Fibroblast of skin of right biceps (primary cell): ENCODE measurements around the gene DBN1.

Experiments used
- DNase-seq: peaks from one replicate; pipeline ENCODE4 v3.0.0-alpha.2; 2013

DBN1 gene

DNA sequence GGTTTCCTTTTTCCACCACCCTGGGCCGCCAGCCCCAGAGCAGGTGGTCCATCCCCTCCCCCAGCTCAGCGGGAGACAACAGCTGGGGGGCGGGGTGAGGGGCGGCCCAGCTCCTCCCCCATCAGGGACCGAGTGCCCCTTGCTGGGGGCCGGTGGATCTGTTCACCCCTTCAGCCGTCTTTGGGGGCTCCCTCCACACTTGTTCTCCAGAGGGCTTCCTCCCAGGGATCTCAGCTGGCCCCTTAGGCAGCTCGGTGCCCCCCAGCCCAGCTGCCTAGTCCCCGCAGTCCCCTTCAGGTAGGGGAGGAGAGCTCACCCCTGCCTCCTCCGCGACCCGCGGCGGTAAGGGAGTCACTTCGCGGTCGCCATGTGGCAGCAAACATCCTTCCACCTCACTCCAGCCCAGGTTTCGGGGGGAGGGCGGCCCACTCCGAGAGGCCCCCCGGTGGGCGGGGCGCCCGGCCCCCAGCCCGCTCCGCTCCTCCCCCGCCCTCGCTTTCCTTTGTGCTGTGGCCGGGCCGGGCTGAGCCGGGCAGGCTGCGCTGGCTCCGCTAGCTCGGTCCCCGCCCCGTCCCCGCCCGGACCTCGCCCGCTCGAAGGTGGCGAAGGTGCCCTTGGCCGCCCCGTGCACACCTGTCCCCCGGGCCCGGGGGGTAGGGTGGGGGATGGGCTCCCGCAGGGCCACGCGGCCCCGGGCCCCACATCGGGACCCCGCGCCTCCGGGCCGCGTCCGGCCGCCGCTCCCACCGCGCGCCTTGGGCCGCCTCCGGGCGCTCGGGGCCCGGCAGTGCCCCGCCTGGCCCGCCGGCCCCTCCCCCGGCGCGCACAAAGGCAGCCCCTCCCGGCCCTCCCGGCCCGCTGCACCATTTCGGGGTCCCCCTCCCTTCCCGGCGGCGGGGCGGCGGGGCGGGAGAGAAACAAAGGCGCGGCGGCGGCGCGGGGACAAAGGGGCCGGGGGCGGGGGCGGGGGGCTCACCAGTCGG is 683 bp downstream of the DBN1 start:
- DNase-seq = peak; percentile 64

DNA sequence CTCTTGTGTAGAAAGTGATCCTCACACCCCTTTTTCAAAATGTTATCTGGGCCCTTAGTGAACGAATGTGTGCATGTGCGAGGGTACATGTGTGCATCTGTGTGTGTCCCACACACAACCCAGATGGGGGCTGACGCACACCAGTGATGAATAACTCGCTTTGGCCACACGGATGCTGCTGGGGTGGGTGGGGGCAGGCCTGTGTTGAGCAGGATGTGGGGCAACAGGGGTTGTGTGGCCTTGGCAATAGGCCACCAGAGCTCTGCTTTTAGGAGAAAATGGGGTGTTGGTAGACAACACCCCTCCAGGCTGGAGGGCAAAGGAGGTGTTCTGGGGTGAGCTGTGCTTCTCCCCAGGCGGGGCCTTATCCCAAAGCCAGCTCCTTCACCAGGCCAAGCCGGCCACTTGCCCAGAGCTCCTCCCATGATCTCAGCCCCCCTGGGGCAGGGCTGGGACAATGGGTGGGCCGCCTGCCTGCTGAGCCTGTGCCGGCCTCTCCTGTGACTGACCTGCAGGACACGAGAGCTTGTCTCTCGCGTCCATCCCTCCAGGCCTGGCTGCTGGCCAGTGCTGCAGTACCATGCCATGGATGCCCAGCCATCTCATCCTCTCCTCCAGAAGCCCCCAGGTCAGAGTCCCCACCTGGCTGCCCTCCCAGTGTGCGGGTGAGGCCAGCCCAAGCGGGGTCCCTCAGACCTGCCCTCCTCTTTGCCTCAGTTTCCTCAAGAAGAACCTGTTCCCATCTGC is 1.7 kb downstream of the DBN1 start:
- DNase-seq = peak; percentile 71

DNA sequence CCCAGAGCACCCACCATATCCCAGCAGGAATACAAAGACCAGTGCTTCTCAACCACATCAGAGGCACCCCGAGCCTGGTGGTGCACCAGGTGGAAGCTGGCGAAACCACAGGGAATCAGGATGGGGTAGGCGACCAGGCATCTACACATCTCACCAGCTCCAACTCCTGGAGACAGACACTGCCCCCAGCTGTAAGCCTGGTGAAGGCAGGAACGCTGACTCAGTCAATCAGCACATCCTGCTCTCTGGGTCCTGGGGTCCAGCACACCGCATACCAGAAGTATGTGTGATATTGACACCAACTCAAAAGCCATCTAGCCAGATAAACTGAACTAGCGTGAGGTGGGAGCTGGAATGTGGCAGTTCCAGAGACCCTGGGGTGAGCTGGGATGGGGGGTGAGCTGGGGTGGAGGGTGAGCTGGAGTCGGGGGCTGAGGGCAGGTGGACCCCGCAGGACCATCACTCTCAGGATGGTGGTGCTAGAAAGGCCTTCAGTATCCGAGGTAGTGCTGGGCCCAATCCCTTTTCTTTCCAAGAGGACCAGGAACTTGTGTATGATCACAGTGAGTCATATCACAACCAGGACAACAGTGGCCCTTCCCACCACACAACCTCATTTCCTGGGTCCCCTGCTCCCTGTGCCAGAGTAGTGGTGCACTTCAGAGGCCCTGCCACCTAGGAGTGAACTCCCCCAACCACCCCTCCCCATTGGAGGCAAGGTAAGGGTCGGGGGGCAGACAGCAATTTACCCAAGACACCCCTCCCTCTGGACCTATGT is 2.5 kb downstream of the DBN1 start:
- peak; percentile 79 for DNase-seq

DNA sequence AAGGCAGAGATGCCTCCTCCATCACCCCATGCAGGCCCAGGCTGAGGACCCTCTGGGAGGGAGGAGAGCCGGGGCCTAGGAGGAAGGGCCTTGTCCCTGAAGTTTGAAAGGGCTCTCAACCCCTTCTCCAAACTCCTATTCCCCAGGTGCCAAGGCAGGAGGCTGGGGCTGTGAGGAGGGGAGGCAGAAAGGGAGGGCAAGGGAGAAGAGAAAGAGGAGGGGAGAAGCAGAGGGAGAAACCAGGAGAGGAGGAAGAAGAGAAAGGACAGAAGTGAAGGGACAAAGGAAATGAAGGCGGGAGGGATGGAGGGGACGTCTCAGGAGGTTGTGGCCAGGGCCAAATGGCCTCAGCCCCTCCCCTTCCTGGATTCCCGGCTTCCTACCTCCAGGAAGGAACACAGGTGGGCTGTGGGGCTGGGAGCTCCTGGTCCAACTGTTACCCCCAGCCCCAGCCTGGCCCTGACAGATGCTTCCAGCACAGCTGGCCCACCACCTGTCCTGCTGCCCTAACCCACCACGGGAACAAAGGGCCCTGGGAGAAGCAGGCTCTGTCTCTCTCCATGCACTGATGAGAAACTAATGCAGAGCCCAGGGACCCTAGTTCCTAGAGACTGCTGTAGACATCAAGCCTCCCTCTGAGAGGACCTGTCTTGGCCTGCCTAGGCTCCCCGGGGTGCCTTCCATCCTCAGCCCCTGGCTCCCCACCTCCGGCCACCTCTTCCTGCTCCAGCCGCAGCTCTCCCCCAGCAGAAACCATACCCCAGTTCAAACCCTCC is 3.5 kb downstream of the DBN1 start:
- DNase-seq = no peak

DNA sequence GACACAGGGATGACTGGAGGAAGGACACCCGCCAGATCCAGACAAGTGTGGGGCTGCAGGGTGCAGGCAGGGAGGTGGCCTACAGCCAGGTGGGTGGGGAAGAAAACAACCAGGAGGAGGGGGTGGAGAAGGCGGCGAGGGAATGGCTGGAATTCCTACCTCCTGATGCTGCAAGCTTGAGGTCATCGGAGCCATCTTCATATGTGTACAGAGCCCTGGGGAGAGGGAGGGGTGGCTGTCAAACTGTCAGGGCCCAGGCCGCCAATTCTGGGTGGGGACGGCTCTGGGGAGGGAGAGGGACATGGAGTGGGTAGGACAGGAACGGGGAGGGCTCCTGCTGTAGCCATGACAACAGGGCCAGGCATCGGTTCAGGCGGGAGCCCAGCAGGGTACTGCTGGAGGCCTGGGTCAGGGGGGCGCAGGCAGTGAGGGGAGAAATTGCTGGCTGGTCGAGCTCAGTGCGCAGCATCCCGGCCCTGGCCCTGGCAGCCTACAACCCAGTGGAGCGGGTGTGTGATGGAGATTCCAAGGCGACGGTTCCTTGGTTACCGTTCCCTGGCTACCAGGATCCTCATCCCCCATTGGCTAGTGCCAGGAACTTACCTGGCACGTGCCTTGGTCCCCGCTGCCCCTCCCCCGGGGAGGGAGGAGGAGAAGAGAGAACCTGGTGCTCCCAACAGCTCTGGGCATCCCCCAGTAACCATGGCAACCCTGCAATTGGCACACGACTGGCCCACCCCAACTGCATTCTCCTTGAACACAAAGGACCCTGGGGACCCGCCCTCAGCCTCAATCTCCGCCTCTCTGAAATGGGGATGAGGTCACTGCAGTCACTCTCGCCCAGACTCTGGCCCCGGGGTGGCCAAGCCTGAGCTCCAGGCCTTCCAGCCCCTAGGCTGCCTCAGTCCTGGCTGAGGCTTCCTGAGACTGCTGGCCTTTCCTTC is 4.5 kb downstream of the DBN1 start:
- peak; percentile 80 for DNase-seq

DNA sequence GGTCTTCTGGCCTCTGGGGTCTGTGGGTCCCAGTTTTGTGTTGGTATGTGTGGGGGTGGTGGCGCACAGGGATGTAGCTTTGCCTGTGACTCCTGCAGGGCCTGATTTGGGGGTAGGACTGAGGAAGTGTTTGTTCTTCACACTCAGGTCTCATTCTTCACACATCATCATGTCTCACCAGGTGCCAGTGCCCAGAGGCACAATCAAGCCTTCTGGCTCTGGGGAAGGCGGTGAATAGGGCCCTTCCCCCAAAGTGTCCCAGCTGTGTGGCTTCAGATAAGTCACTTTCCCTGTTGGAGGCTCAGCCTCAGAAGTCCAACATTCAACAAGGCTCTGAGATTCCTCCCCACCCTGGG is 5.1 kb downstream of the DBN1 start:
- DNase-seq = no peak

DNA sequence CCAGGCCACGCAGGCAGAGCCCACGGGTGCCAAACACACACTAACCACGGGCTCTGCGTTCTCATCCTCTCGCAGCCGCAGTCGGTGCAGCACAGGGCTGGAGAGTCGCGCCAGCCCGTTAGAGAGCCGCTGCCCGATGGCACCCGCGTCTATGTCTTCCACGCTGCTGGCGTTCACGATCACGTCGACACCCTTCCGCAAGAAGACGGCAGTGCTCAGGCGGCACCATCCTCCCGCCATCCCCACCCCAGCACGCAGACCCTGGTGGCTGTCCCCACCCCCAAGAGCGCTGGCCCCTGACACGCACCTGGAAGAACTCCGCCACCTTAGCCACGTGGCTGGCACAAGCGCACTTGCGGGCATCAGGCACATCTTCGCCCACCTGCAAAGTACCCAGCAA is 6.0 kb downstream of the DBN1 start:
- no peak for DNase-seq

DNA sequence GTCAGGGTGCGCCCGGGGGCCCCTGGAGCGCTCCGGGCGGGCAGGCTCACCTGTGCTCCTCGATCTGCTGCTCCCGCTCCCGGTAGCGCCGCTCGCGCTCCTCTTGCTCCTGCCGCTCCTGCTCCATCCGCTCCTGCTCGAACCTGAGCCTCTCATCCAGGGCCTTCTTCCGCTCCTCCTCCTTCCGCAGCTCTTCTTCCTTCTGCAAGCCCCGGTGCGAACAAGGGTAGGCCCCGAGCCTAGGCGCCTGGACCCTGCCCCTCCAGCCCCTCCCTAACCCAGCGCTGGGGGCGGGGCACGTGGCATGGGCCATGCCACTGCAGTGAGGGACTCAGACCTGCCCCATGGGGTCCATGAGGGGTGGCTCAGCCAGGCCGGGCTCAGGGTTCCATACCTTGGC is 6.6 kb downstream of the DBN1 start:
- no peak for DNase-seq

DNA sequence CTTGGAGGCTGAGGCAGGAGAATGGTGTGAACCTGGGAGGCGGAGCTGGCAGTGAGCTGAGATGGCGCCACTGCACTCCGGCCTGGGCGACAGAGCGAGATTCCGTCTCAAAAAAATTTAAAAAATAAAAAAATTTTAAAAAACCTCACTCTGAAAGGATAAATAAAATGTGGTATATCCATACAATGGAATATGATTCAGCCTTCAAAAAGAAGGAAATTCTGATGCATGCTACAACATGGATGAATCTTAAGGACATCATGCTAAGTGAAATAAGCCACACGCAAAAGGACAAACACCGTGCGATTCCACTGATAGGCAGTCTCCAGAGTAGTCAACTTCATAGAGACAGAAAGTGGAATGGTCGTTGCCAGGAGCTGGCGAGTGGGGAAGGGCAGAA is 8.4 kb downstream of the DBN1 start:
- DNase-seq = no peak

DNA sequence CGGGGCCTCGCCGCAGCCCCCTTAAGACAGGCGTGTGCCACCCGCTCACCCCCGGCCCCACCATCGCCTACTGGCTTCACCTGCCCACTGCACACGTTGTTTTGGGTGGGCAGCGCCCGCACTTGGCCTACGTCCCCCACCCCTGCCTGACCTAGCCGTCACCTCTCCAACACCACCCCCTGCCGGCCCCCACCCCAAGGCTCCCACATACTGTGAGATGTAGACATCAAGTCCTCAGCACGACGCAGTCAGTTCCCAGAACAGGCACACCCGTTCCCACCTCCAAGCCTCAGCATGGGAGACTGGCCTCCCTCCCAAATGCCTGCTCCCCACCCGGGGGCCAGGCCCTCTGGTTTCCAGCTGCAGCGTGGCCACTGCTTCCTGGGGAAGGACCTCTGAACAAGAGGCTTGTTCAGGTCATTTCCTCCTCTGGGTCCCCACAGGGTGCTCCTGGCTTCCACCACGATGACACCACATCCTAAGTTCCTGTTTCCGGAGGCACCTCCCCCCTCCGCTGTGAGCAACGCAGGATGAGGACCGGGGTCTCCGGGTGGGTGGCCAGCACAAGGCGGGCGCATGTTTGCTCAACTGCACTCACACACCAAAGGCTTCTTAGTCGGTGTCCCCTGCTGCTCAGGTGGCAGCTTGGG is 11.3 kb downstream of the DBN1 start:
- DNase-seq = no peak

DNA sequence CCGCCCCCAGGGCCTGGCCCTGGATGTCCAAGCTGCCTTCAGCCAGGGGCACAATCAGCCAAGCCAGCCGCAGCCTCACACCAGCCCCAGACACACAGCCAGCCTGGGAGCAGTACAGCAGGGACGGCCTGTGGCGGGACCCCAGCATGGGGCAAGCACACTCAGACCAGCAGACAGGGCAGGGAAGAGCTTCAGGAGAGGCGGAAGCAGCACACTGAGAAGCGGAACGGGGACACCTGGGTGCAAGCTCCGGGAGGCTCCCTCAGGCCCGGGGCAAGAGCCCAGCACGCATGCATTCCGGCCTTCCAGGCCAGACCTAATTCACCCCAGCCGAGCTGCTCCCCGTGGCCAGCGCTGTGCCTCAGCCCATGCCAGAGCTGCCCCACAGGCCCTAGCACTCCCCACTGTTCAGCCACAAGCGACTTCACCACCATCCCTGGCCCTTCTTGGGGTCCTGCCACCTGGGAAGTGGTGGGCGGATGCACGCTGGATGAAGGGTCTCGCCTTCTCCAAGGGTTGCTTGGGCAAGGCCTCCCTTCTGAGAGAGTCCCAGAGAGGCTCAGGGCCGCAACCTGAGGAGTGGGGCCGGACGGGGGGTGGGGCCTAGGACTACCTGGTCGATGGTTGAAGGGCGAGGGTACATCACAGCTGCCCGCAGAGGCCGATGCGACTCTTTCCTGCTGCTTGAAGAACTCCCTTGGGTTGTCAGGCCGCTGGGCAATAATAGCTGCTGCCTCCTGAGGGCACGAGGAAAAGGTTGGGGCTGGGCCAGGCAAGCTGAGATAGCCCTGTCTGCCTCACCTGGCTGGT is 13.4 kb downstream of the DBN1 start:
- no peak for DNase-seq

DNA sequence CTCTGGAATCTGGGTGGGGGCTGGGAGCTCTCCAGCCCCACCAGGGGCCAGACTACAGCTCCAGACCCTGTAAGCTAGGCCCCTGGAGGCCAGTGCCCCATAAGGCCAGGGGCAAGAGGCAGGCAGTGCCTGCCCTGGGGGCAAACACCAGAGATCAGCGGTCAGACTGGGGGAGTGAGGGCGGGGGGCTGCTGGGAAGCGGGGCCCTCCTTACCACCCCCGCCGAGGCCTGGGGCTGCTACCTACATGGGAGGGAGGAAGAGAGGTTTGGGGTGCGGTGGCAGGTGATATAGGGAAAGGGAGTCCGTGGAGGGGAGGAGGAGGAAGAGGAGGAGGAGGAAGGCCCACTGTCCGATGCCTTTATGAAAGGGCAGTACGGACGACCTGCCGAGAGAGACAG is 14.1 kb downstream of the DBN1 start:
- DNase-seq = no peak

DNA sequence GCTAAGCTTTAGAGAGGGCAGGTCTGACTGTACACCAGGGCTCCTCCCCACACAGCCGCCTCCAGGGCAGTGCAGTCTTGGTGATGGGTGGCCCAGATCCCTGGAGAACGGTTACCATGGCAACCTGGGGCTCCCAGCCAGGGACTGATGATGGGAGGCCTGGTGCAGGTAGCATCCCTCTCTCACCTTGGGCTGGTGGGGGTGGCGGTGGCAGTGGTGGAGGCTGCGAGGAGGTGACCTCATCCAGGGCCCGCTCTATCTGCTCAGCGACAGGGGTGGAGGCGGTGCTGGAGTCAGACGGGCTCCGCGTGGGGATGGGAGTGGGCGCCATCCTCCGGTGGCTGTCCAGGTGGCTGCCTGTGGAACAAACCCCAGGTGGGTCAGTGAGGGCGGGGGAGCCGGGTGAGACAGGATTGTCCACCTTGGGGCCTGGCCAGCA is 14.5 kb downstream of the DBN1 start:
- peak; percentile 46 for DNase-seq

DNA sequence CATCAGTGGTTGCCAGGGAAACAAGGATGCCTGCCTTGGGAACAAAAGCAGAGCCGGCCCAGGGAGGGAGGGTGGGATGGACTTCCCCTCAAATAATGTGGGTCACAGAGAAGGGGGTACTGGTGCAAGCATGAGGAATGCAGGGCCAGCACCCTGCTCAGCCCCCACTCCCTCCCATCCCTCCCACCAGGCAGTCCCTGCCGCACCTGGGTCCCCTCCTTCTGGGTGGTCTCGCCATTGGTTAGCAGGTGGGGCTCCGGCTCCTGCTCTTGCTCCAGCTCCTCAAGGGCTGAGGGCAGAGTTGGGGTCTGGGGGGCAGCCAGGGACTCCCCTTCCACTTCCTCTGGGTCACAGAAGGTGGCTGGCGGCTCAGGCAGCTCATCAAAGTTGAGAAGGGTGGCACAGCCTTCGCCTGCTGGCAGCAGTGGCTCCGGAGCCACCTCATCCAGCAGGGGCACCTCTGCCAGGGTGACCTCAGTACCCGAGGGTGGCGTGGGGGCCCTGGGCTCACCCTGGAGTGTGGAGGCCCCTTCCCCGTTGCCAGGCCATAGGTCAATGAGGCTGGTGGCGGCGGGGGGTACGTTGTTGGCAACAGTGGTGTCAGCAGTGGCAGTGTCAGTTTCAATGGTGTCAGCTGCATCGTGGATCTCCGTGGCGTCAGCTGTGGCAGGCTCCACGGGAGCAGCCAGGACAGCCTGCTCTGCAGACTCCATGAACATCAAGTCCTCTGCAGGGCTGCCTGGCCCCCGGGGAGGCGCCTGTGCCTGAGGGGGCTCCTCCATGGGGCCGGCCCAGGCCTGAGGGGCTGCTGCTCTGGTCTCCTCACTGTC is 15.4 kb downstream of the DBN1 start:
- no peak for DNase-seq

DNA sequence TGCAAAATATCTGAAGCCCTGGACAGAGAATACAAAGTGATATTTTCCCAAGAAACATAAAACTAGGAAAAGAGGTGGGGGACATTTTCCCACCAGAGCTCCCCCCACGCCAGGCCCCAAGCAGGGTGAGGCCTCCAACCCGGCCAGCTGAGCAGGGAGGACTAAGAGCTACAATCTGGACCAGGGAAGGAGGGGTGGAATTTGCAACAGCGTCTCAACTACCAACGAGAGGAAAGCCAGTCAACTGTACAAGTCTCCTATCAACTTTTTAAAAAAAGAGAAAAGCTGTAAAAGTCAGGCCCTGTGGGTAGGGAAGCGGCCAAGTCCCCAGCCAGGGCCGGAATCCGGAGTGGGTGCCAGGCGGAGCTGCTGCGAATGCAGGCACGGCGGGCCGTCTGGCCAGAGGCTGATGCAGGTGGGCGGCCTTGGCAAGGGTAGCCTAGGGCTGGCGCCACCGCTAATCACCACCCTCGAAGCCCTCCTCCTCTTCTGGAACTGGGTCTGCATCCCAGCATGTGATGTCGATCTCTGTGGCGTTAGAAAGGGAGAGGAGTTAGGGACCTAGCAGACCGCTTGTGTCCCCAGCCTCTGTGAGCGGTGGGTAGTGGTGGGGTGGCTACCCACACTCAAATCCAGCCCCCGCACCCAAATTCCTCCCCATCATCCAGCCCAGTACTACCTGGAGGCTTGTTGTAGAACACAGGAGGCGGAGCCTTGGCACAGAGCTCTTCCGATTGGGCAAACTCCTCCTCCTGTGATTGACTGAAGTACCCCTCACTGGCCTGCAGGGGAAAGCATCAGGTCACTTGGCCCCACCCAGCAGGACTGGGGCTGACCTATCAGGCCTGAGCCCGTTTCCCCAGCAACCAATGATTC is 16.2 kb downstream of the DBN1 start:
- peak; percentile 97 for DNase-seq

DNA sequence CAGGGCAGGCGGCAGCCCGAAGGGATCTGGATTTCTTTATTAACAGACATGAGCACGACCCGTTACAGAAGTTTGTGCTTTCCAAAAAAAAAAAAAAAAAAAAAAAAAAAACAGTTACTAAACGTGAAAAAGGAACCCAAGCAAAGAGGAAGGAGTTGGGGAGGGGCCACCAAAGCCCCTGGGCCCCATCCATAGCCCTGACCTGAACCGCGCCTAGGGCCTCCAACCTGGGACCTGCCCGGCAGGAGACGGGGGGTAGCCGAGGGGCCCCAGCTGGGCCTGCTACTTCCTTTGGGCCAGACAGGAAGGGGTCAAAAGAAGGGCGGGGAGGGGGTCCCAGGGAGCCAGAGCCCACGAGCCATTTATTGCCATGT is 16.9 kb downstream of the DBN1 start:
- no peak for DNase-seq

DNA sequence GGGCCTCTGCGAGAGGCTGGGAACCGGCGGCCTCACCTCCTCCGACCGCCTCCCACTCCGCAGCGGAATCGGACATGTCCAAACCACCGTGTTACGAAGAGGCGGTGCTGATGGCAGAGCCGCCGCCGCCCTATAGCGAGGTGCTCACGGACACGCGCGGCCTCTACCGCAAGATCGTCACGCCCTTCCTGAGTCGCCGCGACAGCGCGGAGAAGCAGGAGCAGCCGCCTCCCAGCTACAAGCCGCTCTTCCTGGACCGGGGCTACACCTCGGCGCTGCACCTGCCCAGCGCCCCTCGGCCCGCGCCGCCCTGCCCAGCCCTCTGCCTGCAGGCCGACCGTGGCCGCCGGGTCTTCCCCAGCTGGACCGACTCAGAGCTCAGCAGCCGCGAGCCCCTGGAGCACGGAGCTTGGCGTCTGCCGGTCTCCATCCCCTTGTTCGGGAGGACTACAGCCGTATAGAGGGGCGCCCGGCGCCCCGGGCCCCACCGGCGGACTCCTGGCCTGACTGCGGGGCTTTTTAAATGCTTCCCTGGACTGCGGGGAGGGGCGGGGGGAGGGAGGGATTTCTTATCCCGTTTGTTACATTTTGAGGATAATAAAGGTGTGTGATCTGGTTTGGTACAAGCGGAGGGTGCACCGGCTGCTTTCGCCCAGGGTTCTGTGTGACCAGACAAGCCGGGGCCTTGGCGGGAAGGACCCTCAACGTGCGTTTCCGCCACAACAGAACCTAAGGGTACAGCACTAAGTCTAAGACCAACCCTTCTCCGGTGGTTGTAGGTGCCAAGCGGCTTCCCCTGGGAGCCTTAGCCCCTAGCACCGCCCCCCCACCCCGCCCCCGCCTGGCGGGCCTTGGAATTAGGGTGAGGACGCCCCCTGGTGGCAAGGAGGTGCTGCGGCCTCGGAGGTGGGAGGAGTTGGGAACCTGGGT is 17.5 kb downstream of the DBN1 start:
- peak; percentile 86 for DNase-seq
